K562 (cell line): Measurements from ENCODE around the gene USP8.

Experiments used
- BRF1 ChIP-seq: IDR thresholded peaks from 3 replicates; pipeline ENCODE4 v1.6.1; 2011; ENCODE audit warnings: borderline replicate concordance, mild to moderate bottlenecking; ENCODE audit not compliant: insufficient read length; ENCODE audit errors: extremely low read depth
- CREB1 ChIP-seq, 2 experiments: sonication (generic) in 1 of 2; formaldehyde crosslinking in 1 of 2; IDR thresholded peaks; 2 replicates each; pipeline versions ENCODE4 v1.6.1 to v1.8.0; 2012 to 2022; ENCODE audit warnings: inconsistent platforms in 1 of 2, mild to moderate bottlenecking in 1 of 2, missing genetic modification reagents in 1 of 2, moderate library complexity in 1 of 2
- DDX20 ChIP-seq: fragments of 450-650 bp; IDR thresholded peaks from 2 replicates; pipeline ENCODE4 v1.6.1; 2016; ENCODE audit warnings: missing genetic modification characterization, low read depth, mild to moderate bottlenecking, missing compliant biosample characterization, moderate library complexity
- GTF2F1 ChIP-seq: IDR thresholded peaks from 2 replicates; pipeline ENCODE4 v1.6.1; 2011; ENCODE audit warnings: low read depth, low read length, improper control_type of control experiment
- POLR2A ChIP-seq: fragments of 450-650 bp; conservative IDR thresholded peaks from 2 replicates; pipeline ENCODE4 v1.6.1; 2016
- RBBP5 ChIP-seq: fragments of 200-600 bp; sonication (generic); IDR thresholded peaks from 2 replicates; pipeline ENCODE4 v1.6.1; 2012; ENCODE audit warnings: borderline replicate concordance, mild to moderate bottlenecking, low read length, control low read depth, inconsistent platforms; ENCODE audit not compliant: insufficient read depth, poor library complexity, severe bottlenecking
- TCF7 ChIP-seq: sonication (generic); IDR thresholded peaks from 2 replicates; pipeline ENCODE4 v1.6.1; 2016; ENCODE audit warnings: antibody characterized with exemption, borderline replicate concordance
- ZFPM2 ChIP-seq: fragments of 250-450 bp; sonication (Bioruptor Pico); IDR thresholded peaks from 2 replicates; pipeline ENCODE4 v1.5.1; 2022; ENCODE audit warnings: mild to moderate bottlenecking
- TF ChIP-seq, protein P1 (sequence below): fragments of 250-450 bp; sonication (Bioruptor Pico); IDR thresholded peaks from 2 replicates; pipeline ENCODE4 v1.8.0; 2021; ENCODE audit warnings: moderate library complexity, mild to moderate bottlenecking, inconsistent platforms
- TF ChIP-seq, protein P2 (sequence below): sonication (generic); formaldehyde crosslinking; IDR thresholded peaks from 2 replicates; pipeline ENCODE4 v1.8.1; 2023; ENCODE audit warnings: mild to moderate bottlenecking, missing genetic modification reagents
- TF ChIP-seq, protein P3 (sequence below): fragments of 250-450 bp; sonication (Bioruptor Pico); IDR thresholded peaks from 2 replicates; pipeline ENCODE4 v1.5.1; 2021; ENCODE audit warnings: mild to moderate bottlenecking
- TF ChIP-seq, protein P4 (sequence below), 3 experiments: IDR thresholded peaks in 2 of 3; conservative IDR thresholded peaks in 1 of 3; 2 replicates each; pipeline ENCODE4 v1.5.1; 2011 to 2012; ENCODE audit warnings: low read length in 3 of 3, mild to moderate bottlenecking in 3 of 3, control low read depth in 2 of 3, improper control_type of control experiment in 1 of 3, inconsistent platforms in 1 of 3, low read depth in 1 of 3, mixed read lengths in 1 of 3, moderate library complexity in 1 of 3; ENCODE audit not compliant: insufficient read depth in 2 of 3
- TF ChIP-seq, protein P5 (sequence below): fragments of 250-450 bp; sonication (Bioruptor Pico); IDR thresholded peaks from 2 replicates; pipeline ENCODE4 v1.5.0; 2021
- TF ChIP-seq, protein P6 (sequence below): sonication (generic); formaldehyde crosslinking; IDR thresholded peaks from 2 replicates; pipeline ENCODE4 v1.9.0; 2022; ENCODE audit warnings: mild to moderate bottlenecking, missing genetic modification reagents

DNA sequence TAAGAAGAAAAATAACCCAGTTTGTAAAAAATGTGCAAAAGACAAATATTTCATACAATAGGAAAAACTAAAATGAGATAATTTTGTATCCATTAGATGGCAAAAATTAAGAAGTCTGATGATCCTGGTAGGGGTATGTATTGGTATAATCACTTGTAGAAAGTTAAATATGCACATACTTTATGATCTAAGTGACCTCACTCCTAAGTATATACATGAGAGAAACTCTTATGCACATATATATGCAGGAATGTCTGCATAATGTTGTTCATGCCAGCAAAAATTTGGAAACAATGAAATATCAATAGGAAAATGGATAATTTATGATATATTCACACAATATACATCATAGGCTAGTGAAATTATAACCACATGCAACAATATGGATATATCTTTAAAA lies 88.8 kb downstream of the USP8 start:
- TF ChIP-seq RBBP5 (no peak), DDX20 (tag) (no peak), BRF1 (no peak), GTF2F1 (no peak), ZFPM2 (CRISPR knock-in tag) (no peak), POLR2A (no peak), CREB1 (IDR thresholded peaks at IDR 0.05) (no peak), CREB1 (CRISPR knock-in tag; IDR thresholded peaks at IDR 0.05) (no peak), TCF7 (no peak)
- TF ChIP-seq, protein P1, sequence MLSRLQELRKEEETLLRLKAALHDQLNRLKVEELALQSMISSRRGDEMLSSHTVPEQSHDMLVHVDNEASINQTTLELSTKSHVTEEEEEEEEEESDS (CRISPR knock-in tag): no peak
- TF ChIP-seq, protein P2, sequence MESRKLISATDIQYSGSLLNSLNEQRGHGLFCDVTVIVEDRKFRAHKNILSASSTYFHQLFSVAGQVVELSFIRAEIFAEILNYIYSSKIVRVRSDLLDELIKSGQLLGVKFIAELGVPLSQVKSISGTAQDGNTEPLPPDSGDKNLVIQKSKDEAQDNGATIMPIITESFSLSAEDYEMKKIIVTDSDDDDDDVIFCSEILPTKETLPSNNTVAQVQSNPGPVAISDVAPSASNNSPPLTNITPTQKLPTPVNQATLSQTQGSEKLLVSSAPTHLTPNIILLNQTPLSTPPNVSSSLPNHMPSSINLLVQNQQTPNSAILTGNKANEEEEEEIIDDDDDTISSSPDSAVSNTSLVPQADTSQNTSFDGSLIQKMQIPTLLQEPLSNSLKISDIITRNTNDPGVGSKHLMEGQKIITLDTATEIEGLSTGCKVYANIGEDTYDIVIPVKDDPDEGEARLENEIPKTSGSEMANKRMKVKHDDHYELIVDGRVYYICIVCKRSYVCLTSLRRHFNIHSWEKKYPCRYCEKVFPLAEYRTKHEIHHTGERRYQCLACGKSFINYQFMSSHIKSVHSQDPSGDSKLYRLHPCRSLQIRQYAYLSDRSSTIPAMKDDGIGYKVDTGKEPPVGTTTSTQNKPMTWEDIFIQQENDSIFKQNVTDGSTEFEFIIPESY (CRISPR knock-in tag): no peak
- TF ChIP-seq, protein P3, sequence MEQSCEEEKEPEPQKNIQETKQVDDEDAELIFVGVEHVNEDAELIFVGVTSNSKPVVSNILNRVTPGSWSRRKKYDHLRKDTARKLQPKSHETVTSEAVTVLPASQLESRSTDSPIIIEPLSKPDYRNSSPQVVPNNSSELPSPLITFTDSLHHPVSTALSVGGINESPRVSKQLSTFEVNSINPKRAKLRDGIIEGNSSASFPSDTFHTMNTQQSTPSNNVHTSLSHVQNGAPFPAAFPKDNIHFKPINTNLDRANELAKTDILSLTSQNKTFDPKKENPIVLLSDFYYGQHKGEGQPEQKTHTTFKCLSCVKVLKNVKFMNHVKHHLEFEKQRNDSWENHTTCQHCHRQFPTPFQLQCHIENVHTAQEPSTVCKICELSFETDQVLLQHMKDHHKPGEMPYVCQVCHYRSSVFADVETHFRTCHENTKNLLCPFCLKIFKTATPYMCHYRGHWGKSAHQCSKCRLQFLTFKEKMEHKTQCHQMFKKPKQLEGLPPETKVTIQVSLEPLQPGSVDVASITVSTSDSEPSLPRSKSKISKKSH: no peak
- TF ChIP-seq, protein P4, sequence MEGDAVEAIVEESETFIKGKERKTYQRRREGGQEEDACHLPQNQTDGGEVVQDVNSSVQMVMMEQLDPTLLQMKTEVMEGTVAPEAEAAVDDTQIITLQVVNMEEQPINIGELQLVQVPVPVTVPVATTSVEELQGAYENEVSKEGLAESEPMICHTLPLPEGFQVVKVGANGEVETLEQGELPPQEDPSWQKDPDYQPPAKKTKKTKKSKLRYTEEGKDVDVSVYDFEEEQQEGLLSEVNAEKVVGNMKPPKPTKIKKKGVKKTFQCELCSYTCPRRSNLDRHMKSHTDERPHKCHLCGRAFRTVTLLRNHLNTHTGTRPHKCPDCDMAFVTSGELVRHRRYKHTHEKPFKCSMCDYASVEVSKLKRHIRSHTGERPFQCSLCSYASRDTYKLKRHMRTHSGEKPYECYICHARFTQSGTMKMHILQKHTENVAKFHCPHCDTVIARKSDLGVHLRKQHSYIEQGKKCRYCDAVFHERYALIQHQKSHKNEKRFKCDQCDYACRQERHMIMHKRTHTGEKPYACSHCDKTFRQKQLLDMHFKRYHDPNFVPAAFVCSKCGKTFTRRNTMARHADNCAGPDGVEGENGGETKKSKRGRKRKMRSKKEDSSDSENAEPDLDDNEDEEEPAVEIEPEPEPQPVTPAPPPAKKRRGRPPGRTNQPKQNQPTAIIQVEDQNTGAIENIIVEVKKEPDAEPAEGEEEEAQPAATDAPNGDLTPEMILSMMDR (IDR thresholded peaks at IDR 0.05 in 2 of 3, conservative IDR thresholded peaks at IDR 0.05 in 1 of 3; ENCODE audit: insufficient read depth in 2 of 3, low read depth in 1 of 3, low read length in 3 of 3): no peak
- TF ChIP-seq, protein P5, sequence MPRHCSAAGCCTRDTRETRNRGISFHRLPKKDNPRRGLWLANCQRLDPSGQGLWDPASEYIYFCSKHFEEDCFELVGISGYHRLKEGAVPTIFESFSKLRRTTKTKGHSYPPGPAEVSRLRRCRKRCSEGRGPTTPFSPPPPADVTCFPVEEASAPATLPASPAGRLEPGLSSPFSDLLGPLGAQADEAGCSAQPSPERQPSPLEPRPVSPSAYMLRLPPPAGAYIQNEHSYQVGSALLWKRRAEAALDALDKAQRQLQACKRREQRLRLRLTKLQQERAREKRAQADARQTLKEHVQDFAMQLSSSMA (CRISPR knock-in tag): no peak
- TF ChIP-seq, protein P6, sequence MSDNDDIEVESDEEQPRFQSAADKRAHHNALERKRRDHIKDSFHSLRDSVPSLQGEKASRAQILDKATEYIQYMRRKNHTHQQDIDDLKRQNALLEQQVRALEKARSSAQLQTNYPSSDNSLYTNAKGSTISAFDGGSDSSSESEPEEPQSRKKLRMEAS: no peak
